Activated naive CD8-positive, alpha-beta T cell (primary cell): ENCODE results near the gene SERPINE1.
"Not testable (repeated sequence)": the region's sequence is repeated elsewhere in the genome, so short reads cannot be mapped to it uniquely, and the experiment has no call there.

Source experiments
- H3K27ac Mint-ChIP-seq: one replicate; pipeline ENCODE4 v1.8.0; 2021; ENCODE audit warnings: mixed read lengths
- H3K27me3 Mint-ChIP-seq: one replicate; pipeline ENCODE4 v1.8.0; 2021; ENCODE audit warnings: mixed read lengths
- H3K36me3 Mint-ChIP-seq: one replicate; pipeline ENCODE4 v1.8.0; 2021; ENCODE audit warnings: mixed read lengths
- H3K4me1 Mint-ChIP-seq: one replicate; pipeline ENCODE4 v1.8.0; 2021; ENCODE audit warnings: low read depth, mixed read lengths
- H3K4me3 Mint-ChIP-seq: one replicate; pipeline ENCODE4 v1.8.0; 2021; ENCODE audit warnings: mild to moderate bottlenecking, mixed read lengths
- H3K9me3 Mint-ChIP-seq: one replicate; pipeline ENCODE4 v1.8.0; 2021; ENCODE audit warnings: low read depth, mixed read lengths

SERPINE1 gene

DNA sequence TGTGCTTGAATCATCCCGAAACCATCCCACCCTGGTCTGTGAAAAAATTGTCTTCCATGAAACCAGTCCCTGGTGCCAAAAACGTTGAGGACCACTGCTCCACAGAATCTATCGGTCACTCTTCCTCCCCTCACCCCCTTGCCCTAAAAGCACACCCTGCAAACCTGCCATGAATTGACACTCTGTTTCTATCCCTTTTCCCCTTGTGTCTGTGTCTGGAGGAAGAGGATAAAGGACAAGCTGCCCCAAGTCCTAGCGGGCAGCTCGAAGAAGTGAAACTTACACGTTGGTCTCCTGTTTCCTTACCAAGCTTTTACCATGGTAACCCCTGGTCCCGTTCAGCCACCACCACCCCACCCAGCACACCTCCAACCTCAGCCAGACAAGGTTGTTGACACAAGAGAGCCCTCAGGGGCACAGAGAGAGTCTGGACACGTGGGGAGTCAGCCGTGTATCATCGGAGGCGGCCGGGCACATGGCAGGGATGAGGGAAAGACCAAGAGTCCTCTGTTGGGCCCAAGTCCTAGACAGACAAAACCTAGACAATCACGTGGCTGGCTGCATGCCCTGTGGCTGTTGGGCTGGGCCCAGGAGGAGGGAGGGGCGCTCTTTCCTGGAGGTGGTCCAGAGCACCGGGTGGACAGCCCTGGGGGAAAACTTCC lies 784 bp upstream of the SERPINE1 start:
- no peaks in the 10 kb centered on the region for H3K9me3 Mint-ChIP-seq
- H3K27ac Mint-ChIP-seq = no peak overlapping the region
- peaks cover 22% of the 10 kb centered on the region for H3K27me3 Mint-ChIP-seq
- H3K4me1 Mint-ChIP-seq = peaks cover 32% of the 10 kb centered on the region
- no peaks in the 10 kb centered on the region for H3K36me3 Mint-ChIP-seq
- H3K4me3 Mint-ChIP-seq = no peak overlapping the region

GRCh38 chr7:101127460-101128039 lies 646 bp downstream of the SERPINE1 start:
- peaks cover 28% of the 10 kb centered on the region for H3K4me1 Mint-ChIP-seq
- H3K36me3 Mint-ChIP-seq = no peaks in the 10 kb centered on the region
- H3K27me3 Mint-ChIP-seq = peaks cover 23% of the 10 kb centered on the region
- no peak overlapping the region for H3K27ac Mint-ChIP-seq
- H3K9me3 Mint-ChIP-seq = no peaks in the 10 kb centered on the region
- H3K4me3 Mint-ChIP-seq = no peak overlapping the region

GRCh38 chr7:101128040-101128834 lies 1.3 kb downstream of the SERPINE1 start:
- H3K4me1 Mint-ChIP-seq = peaks cover 27% of the 10 kb centered on the region
- no peaks in the 10 kb centered on the region for H3K9me3 Mint-ChIP-seq
- H3K27ac Mint-ChIP-seq = no peak overlapping the region
- peaks cover 18% of the 10 kb centered on the region for H3K27me3 Mint-ChIP-seq
- H3K4me3 Mint-ChIP-seq = no peak overlapping the region
- H3K36me3 Mint-ChIP-seq = no peaks in the 10 kb centered on the region

DNA sequence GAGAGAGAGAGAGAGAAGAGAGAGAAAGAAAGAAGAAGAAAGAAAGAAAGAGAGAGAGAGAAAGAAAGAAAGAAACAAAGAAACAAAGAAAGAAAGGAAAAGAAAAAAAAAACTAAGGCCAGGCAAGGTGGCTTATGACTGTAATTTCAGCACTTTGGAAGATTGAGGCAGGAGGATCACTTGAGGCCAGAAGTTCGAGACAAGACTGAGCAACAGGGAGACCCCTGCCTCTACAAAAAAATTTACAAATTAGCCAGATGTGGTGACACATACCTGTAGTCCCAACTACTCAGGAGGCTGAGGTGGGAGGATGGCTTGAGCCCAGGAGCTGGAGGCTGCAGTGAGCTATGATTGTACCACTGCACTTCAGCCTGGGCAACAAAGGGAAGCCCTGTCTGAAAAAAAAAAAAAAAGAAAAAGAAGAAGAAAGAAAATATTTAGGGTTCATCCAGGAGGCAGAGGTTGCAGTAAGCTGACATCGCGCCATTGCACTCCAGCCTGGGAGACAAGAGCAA lies 2.8 kb downstream of the SERPINE1 start:
- Mint-ChIP-seq H3K27me3 (peaks cover 17% of the 10 kb centered on the region), H3K27ac (no peak overlapping the region)

DNA sequence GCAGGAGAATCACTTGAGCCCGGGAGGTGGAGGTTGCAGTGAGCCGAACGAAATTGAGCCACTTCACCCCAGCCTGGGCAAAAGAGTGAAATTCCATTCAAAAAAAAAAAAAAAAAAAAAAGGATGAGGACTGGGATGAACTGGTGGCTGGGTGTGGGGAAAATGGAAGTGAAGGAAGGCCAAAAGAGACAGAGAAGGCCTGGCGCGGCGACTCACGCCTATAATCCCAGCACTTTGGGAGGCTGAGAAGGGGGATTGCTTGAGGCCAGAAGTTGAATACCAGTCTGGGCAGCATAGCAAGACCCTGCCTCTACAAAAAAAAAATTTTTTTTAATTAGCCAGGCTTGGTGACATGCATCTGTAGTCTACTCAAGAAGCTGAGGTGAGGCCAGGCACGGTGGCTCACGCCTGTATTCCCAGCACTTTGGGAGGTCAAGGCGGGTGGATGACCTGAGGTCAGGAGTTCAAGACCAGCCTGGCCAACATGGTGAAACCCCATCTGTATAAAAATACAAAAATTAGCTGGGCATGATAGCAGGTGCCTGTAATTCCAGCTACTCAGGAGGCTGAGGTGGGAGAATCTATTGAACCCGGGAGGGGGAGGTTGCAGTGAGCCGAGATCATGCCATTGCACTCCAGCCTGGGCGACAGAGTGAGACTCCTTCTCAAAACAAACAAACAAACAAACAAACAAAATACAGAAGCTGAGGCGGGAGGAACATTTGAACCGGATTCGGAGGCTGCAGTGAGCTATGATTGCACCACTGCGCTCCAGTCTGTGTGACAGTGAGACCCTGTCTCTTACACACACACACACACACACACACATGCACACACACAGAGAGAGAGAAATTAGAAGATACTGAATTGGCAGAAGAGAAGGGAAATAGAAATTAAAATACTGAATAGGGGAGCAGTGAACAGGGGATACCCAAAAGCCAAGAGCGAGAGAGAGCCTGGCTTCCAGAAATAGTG lies 6.0 kb downstream of the SERPINE1 start:
- peaks cover 25% of the 10 kb centered on the region for H3K4me1 Mint-ChIP-seq
- not testable (repeated sequence) for H3K36me3 Mint-ChIP-seq, H3K27me3 Mint-ChIP-seq, H3K9me3 Mint-ChIP-seq, H3K27ac Mint-ChIP-seq, H3K4me3 Mint-ChIP-seq

More for the DNA sequence above, 2.8 kb downstream of the SERPINE1 start:
- Mint-ChIP-seq H3K36me3 (no peaks in the 10 kb centered on the region), H3K4me3 (no peak overlapping the region), H3K4me1 (peaks cover 30% of the 10 kb centered on the region), H3K9me3 (no peaks in the 10 kb centered on the region)

DNA sequence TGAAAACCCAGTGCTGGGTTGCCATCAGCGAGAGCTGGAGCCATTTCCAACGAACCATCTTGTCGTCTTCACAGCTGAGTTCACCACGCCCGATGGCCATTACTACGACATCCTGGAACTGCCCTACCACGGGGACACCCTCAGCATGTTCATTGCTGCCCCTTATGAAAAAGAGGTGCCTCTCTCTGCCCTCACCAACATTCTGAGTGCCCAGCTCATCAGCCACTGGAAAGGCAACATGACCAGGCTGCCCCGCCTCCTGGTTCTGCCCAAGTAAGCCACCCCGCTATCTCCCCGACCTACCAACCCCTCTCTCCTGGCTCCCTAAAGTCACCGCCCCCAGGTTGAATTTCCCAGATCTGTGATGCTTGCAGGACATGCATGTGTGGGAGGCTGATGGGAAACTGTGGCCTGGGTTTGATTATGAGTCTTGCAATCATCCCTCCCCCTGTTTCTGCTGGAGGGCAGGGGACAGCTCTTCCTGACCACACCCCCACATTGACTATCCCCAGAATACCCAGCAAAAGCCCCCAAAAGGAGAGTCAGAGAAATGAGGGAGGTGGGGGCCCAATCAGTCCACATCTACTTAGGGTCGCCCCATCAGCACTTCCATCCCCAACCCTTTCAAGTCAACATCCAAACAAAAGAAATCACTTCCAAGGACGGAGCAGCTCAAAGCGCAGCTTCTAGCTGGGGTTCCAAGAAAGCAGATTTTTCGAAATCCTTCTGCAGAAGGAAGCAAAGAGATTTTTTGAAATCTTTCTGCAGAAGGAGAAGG lies 6.9 kb downstream of the SERPINE1 start:
- H3K27ac Mint-ChIP-seq = no peak overlapping the region
- peaks cover 6% of the 10 kb centered on the region for H3K27me3 Mint-ChIP-seq
- no peaks in the 10 kb centered on the region for H3K9me3 Mint-ChIP-seq
- H3K4me3 Mint-ChIP-seq = no peak overlapping the region
- peaks cover 32% of the 10 kb centered on the region for H3K4me1 Mint-ChIP-seq
- H3K36me3 Mint-ChIP-seq = no peaks in the 10 kb centered on the region

DNA sequence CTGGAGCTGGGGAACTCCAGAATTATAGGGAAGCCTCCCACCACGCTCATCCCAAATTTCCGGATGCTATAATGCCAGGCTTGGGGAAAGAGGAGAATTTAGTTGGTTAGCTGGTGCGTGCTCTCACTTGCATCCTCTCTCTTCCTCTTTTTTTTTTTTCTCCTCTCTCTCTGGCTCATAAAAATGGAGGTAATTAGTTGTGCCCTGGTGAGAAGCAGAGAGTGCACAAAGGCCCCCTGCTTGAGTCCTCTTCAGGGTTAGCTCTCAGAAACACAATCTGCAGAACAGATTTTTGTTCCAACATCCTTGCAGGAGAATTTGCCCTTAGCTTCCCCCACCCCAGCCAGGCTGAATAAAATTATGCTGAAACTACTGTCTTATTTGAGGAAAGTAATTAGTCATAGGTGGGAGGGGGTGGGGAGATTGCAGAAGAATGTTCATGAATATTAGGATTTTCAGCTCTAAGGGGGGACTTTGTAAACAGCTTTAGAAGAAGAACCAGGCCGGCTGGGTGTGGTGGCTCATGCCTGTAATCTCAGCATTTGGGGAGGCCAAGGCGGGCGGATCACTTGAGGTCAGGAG lies 7.6 kb downstream of the SERPINE1 start:
- peak overlapping the region; percentile 50 for H3K4me3 Mint-ChIP-seq
- H3K4me1 Mint-ChIP-seq = peaks cover 34% of the 10 kb centered on the region
- no peaks in the 10 kb centered on the region for H3K9me3 Mint-ChIP-seq
- H3K27me3 Mint-ChIP-seq = peaks cover 6% of the 10 kb centered on the region
- no peaks in the 10 kb centered on the region for H3K36me3 Mint-ChIP-seq
- H3K27ac Mint-ChIP-seq = no peak overlapping the region

DNA sequence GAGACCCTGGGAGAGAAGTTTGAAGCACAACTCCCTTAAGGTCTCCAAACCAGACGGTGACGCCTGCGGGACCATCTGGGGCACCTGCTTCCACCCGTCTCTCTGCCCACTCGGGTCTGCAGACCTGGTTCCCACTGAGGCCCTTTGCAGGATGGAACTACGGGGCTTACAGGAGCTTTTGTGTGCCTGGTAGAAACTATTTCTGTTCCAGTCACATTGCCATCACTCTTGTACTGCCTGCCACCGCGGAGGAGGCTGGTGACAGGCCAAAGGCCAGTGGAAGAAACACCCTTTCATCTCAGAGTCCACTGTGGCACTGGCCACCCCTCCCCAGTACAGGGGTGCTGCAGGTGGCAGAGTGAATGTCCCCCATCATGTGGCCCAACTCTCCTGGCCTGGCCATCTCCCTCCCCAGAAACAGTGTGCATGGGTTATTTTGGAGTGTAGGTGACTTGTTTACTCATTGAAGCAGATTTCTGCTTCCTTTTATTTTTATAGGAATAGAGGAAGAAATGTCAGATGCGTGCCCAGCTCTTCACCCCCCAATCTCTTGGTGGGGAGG lies 10.8 kb downstream of the SERPINE1 start:
- Mint-ChIP-seq H3K36me3 (no peaks in the 10 kb centered on the region), H3K4me3 (peak overlapping the region; percentile 69), H3K27ac (peak overlapping the region; percentile 90), H3K9me3 (no peaks in the 10 kb centered on the region), H3K4me1 (peaks cover 54% of the 10 kb centered on the region), H3K27me3 (peaks cover 4% of the 10 kb centered on the region)

DNA sequence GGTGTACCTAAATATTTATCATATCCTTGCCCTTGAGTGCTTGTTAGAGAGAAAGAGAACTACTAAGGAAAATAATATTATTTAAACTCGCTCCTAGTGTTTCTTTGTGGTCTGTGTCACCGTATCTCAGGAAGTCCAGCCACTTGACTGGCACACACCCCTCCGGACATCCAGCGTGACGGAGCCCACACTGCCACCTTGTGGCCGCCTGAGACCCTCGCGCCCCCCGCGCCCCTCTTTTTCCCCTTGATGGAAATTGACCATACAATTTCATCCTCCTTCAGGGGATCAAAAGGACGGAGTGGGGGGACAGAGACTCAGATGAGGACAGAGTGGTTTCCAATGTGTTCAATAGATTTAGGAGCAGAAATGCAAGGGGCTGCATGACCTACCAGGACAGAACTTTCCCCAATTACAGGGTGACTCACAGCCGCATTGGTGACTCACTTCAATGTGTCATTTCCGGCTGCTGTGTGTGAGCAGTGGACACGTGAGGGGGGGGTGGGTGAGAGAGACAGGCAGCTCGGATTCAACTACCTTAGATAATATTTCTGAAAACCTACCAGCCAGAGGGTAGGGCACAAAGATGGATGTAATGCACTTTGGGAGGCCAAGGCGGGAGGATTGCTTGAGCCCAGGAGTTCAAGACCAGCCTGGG lies 11.4 kb downstream of the SERPINE1 start:
- peak overlapping the region; percentile 90 for H3K27ac Mint-ChIP-seq
- peaks cover 54% of the 10 kb centered on the region for H3K4me1 Mint-ChIP-seq
- H3K9me3 Mint-ChIP-seq = no peaks in the 10 kb centered on the region
- H3K4me3 Mint-ChIP-seq = peak overlapping the region; percentile 69
- no peaks in the 10 kb centered on the region for H3K36me3 Mint-ChIP-seq
- H3K27me3 Mint-ChIP-seq = peaks cover 2% of the 10 kb centered on the region

DNA sequence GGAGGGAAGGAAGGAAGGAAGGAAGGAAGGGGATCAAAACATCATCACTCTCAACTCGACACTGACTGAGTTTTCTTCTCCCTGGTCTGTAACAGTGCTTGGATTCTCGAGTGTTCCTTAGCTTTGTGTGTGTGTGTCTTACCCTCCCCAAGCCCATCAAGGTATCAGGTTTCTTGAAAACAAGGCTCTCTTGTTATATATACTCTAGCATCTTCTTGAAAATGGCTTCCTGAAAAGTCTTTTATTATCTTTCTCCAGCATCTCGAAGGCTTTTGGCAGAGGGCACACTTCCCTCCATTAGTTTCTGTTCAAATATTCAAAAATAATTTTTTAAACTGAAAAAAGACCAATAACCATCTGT lies 13.4 kb downstream of the SERPINE1 start:
- H3K9me3 Mint-ChIP-seq = no peaks in the 10 kb centered on the region
- peaks cover 51% of the 10 kb centered on the region for H3K4me1 Mint-ChIP-seq
- H3K27me3 Mint-ChIP-seq = peaks cover 8% of the 10 kb centered on the region
- no peak overlapping the region for H3K27ac Mint-ChIP-seq
- no peaks in the 10 kb centered on the region for H3K36me3 Mint-ChIP-seq
- no peak overlapping the region for H3K4me3 Mint-ChIP-seq

- Mint-ChIP-seq H3K9me3 (no peaks in the 10 kb centered on the region), H3K27me3 (peaks cover 8% of the 10 kb centered on the region), H3K27ac (peak overlapping the region; percentile 66), H3K36me3 (no peaks in the 10 kb centered on the region), H3K4me3 (peak overlapping the region; percentile 38), H3K4me1 (peaks cover 51% of the 10 kb centered on the region)
Measured at GRCh38 chr7:101140746-101141382, 14.0 kb downstream of the SERPINE1 start.

DNA sequence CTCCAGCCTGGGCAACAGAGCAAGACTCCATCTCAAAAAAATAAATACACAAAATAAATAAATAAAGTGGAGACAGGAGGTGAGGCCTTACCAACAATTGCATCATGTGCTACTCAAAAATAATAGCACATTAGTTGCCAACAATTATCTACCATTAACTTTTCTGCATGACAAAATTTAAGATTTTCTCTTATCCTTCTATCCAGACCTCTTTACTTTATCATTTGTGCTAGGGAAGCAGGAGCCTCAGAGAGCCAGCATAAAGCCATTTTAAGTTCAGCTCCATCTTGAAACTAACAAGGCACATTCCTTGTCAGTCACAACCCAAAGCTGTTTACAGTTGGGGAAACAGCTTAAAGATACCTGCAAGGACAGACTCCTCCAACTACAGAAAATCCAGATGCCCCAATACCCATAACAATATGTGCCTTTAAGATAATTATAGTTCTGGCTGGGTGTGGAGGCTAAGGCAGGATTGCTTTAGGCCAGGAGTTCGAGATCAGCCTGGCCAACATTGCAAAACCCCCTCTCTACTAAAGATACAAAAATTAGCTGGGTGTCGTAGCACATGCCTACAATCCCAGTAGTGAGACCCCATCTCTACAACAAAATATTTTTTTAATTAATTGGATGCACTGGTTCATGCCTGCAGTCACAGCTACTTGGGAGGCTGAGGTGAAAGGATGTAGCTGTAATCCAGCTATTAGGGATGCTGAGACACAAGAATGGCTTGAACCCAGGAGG lies 25.2 kb downstream of the SERPINE1 start:
- no peaks in the 10 kb centered on the region for H3K36me3 Mint-ChIP-seq
- no peaks in the 10 kb centered on the region for H3K9me3 Mint-ChIP-seq
- H3K4me3 Mint-ChIP-seq = no peak overlapping the region
- no peak overlapping the region for H3K27ac Mint-ChIP-seq
- peaks cover 15% of the 10 kb centered on the region for H3K4me1 Mint-ChIP-seq
- peaks cover 11% of the 10 kb centered on the region for H3K27me3 Mint-ChIP-seq
